IMR-90 (cell line): ENCODE data around the gene KCNF1. TPM values are rescaled to one million over a fixed set of nuclear protein-coding genes. Genes with fewer than 3 reads are reported as not detected.

Experiments used
- ATAC-seq: fragments of 200-7000 bp; cut with Tn5 transposase; 2 replicates; pipeline ENCODE4 v1.9.1; 2020; ENCODE audit warnings: low read depth, mild to moderate bottlenecking, moderate library complexity
- BruUV-seq: library from RNA; stranded (reverse); fragments of 400-500 nt; replicated peaks from 2 replicates; lab custom pipeline; 2021; lab: Mats Ljungman, UMichigan
- CTCF ChIA-PET: fragments of 300-600 bp; formaldehyde crosslinking; extraction: SDS; loops from one replicate; lab custom pipeline; 2021; ENCODE audit warnings: antibody characterized with exemption; lab: Yijun Ruan, JAX
- POLR2A ChIA-PET: fragments of 300-600 bp; sonication (Branson Sonifier 250); formaldehyde crosslinking; loops from one replicate; lab custom pipeline; 2022; ENCODE audit warnings: antibody characterized with exemption; ENCODE audit not compliant: unreplicated experiment; lab: Charles Lee
- DNase-seq: peaks from one replicate; pipeline ENCODE4 v3.0.0; 2013
- H2AFZ ChIP-seq: replicated peaks from 2 replicates; pipeline ENCODE3; 2013; ENCODE audit warnings: low read length, mild to moderate bottlenecking; ENCODE audit not compliant: poor library complexity
- H2AK5ac ChIP-seq: 2 replicates; pipeline ENCODE4 v1.6.1; 2013; ENCODE audit warnings: low read depth, low read length, inconsistent platforms
- H2AK9ac ChIP-seq: replicated peaks from 2 replicates; pipeline ENCODE3; 2013; ENCODE audit warnings: mild to moderate bottlenecking, low read depth, low read length, moderate library complexity; ENCODE audit not compliant: poor library complexity
- H2BK120ac ChIP-seq: 2 replicates; pipeline ENCODE4 v1.6.1; 2013; ENCODE audit warnings: low read depth, low read length, inconsistent platforms
- H2BK15ac ChIP-seq: 3 replicates; pipeline ENCODE4 v1.6.1; 2013; ENCODE audit warnings: low read depth, low read length, inconsistent platforms
- H2BK20ac ChIP-seq: 2 replicates; pipeline ENCODE4 v1.6.1; 2013; ENCODE audit warnings: low read depth, mild to moderate bottlenecking, inconsistent platforms, low read length, moderate library complexity
- H2BK5ac ChIP-seq: 2 replicates; pipeline ENCODE4 v1.6.1; 2013; ENCODE audit warnings: mild to moderate bottlenecking, low read depth, low read length, inconsistent platforms; ENCODE audit not compliant: poor library complexity, severe bottlenecking
- H3K14ac ChIP-seq: replicated peaks from 2 replicates; pipeline ENCODE4 v1.6.1; 2013; ENCODE audit warnings: low read depth, low read length, inconsistent platforms
- H3K18ac ChIP-seq: 2 replicates; pipeline ENCODE4 v1.6.1; 2013; ENCODE audit warnings: low read depth, low read length, control low read depth
- H3K23ac ChIP-seq: 2 replicates; pipeline ENCODE4 v1.6.1; 2013; ENCODE audit warnings: low read depth, low read length, inconsistent platforms
- H3K27ac ChIP-seq: 2 replicates; pipeline ENCODE4 v1.5.1; 2013; ENCODE audit warnings: mild to moderate bottlenecking, control low read depth, low read length; ENCODE audit not compliant: insufficient read depth
- H3K27me3 ChIP-seq: 2 replicates; pipeline ENCODE4 v1.6.1; 2013; ENCODE audit warnings: low read length; ENCODE audit not compliant: control insufficient read depth, insufficient read depth
- H3K36me3 ChIP-seq: 2 replicates; pipeline ENCODE4 v1.6.1; 2013; ENCODE audit warnings: low read length, mixed read lengths; ENCODE audit not compliant: control insufficient read depth, insufficient read depth
- H3K4ac ChIP-seq: 2 replicates; pipeline ENCODE4 v1.6.1; 2013; ENCODE audit warnings: low read depth, low read length, inconsistent platforms
- H3K4me1 ChIP-seq: 2 replicates; pipeline ENCODE4 v1.6.1; 2013; ENCODE audit warnings: low read length, mixed read lengths; ENCODE audit not compliant: control insufficient read depth, insufficient read depth
- H3K4me2 ChIP-seq: 2 replicates; pipeline ENCODE4 v1.6.1; 2013; ENCODE audit warnings: low read depth, mild to moderate bottlenecking, control low read depth, low read length, moderate library complexity
- H3K4me3 ChIP-seq: 2 replicates; pipeline ENCODE4 v1.5.1; 2013; ENCODE audit warnings: low read depth, mild to moderate bottlenecking, control low read depth, low read length, moderate library complexity; ENCODE audit not compliant: insufficient read depth
- H3K56ac ChIP-seq: 2 replicates; pipeline ENCODE4 v1.6.1; 2013; ENCODE audit warnings: low read length, inconsistent platforms; ENCODE audit not compliant: insufficient read depth; ENCODE audit errors: extremely low read depth
- H3K79me1 ChIP-seq, 2 experiments: 2 replicates each; pipeline ENCODE4 v1.6.1; 2013; ENCODE audit warnings: low read length in 2 of 2, inconsistent platforms in 1 of 2, low read depth in 1 of 2
- H3K9ac ChIP-seq: 2 replicates; pipeline ENCODE4 v1.6.1; 2013; ENCODE audit warnings: low read depth, low read length, control low read depth
- H3K9me1 ChIP-seq: 2 replicates; pipeline ENCODE4 v1.6.1; 2013; ENCODE audit warnings: low read length, inconsistent platforms; ENCODE audit not compliant: insufficient read depth
- H3K9me3 ChIP-seq: 2 replicates; pipeline ENCODE4 v1.6.1; 2013; ENCODE audit warnings: low read length; ENCODE audit not compliant: control insufficient read depth, insufficient read depth
- H4K20me1 ChIP-seq: 2 replicates; pipeline ENCODE4 v1.6.1; 2013; ENCODE audit warnings: low read length, inconsistent platforms; ENCODE audit not compliant: insufficient read depth
- H4K5ac ChIP-seq: 2 replicates; pipeline ENCODE4 v1.6.1; 2013; ENCODE audit warnings: mild to moderate bottlenecking, low read depth, low read length, control low read depth
- H4K8ac ChIP-seq, 2 experiments: 2 replicates each; pipeline ENCODE4 v1.6.1; 2013; ENCODE audit warnings: low read depth in 2 of 2, low read length in 2 of 2, control low read depth in 1 of 2, inconsistent platforms in 1 of 2
- H4K91ac ChIP-seq: 2 replicates; pipeline ENCODE4 v1.6.1; 2013; ENCODE audit warnings: low read depth, low read length, inconsistent platforms; ENCODE audit not compliant: insufficient read depth
- BHLHE40 ChIP-seq: fragments of 150-350 bp; IDR thresholded peaks from 2 replicates; pipeline ENCODE4 v1.6.1; 2016; ENCODE audit warnings: mild to moderate bottlenecking, low read depth, low read length
- CEBPB ChIP-seq: IDR thresholded peaks from 2 replicates; pipeline ENCODE4 v1.6.1; 2012; ENCODE audit warnings: low read depth, low read length, improper control_type of control experiment
- CHD1 ChIP-seq: IDR thresholded peaks from 2 replicates; pipeline ENCODE4 v1.6.1; 2012; ENCODE audit warnings: low read depth, low read length, improper control_type of control experiment
- NFE2L2 ChIP-seq: fragments of 150-350 bp; IDR thresholded peaks from 2 replicates; pipeline ENCODE4 v1.6.1; 2016; ENCODE audit warnings: low read depth, mild to moderate bottlenecking, low read length
- WGBS, 2 experiments: methylation state at CpG; one replicate each; pipeline versions ENCODE4 v1.1.5 to v1.1.7; 2013; ENCODE audit warnings: missing lambda C conversion rate in 2 of 2; ENCODE audit not compliant: insufficient read length in 1 of 2; ENCODE audit errors: extremely low coverage in 2 of 2; 5-methylcytosine and 5-hydroxymethylcytosine counted together
- dilution Hi-C: fragments of 300-500 bp; cut with HindIII; formaldehyde crosslinking; loops from one replicate; pipeline ENCODE4 v1.14.3; 2018; ENCODE audit warnings: low sequenced_read_pairs; ENCODE audit not compliant: unreplicated experiment
- in situ Hi-C: fragments of 300-500 bp; cut with MboI; formaldehyde crosslinking; loops from 3 replicates; pipeline ENCODE4 v1.14.3; 2019; ENCODE audit warnings: low sequenced_read_pairs, inconsistent platforms, mixed read lengths
- intact Hi-C: fragments of 100-400 bp; cut with micrococcal nuclease; formaldehyde crosslinking; loops from 2 replicates; pipeline ENCODE4 v1.10.0; 2022
- polyA plus RNA-seq, 3 experiments: library from polyadenylated mRNA; depleted of rRNA; stranded (reverse); fragments of >200 nt; gene quantifications; 2 replicates each; pipeline ENCODE4 v1.2.3, GENCODE V29; 2012; ENCODE audit warnings: low replicate concordance in 1 of 3
- total RNA-seq: library from RNA; depleted of rRNA; stranded (reverse); fragments of >200 nt; gene quantifications from 2 replicates; pipeline ENCODE4 v1.2.3, GENCODE V29; 2012
- TF ChIP-seq, protein P1 (sequence below): fragments of 150-350 bp; IDR thresholded peaks from 2 replicates; pipeline ENCODE4 v1.6.1; 2016; ENCODE audit warnings: low read depth, mild to moderate bottlenecking, low read length, moderate library complexity, borderline replicate concordance

KCNF1 gene
- total and polyA plus RNA-seq, 2 of the 4 experiments (the other 2 are of a cell fraction): 0.54 to 1.4 TPM

DNA sequence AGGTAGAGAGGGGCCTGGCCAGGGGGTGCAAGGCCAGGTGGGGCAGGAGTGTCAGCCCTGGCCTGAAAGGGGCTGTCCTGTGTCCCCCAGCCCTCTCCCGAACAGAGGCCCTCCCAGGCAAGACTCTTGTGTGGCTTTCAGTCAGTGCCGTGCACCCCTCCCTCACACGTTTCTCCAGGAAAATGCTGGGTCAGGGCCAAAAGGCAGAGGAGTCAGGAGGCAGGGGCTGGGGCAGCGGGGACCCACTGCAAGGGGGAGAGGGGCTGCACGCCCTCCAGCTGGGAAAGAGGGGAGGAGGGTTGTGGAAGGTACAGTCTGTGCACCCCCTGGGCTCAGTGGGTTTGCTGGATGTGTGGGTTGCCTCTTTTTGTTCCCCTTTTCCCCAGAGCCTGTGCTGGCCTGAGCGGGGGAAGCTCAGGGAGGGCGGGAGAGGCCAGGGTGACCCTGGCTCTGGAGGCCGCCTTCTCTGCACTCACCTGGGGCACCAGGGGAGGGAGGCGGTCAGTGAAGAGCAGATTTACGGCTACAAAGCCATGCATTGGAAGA lies 4.1 kb downstream of the KCNF1 start:
- POLR2A ChIA-PET: no interaction called here

More for the DNA sequence above, 4.1 kb downstream of the KCNF1 start:
- peaks cover 8% of the 10 kb centered on the region for H3K4me1 ChIP-seq
- intact Hi-C loops: no loop called here
- no peak overlapping the region for H3K9ac ChIP-seq
- H3K9me1 ChIP-seq: peaks cover 13% of the 10 kb centered on the region
- H4K8ac ChIP-seq: no peak overlapping the region
- no peak overlapping the region for H3K27ac ChIP-seq
- no peak overlapping the region for H3K14ac ChIP-seq
- no peak overlapping the region for H2BK5ac ChIP-seq
- H3K9me3 ChIP-seq: no peaks in the 10 kb centered on the region
- DNase-seq (no peak), ATAC-seq (no peak)
- H2AK5ac ChIP-seq: peak overlapping the region; percentile 51; the same call in 1 of the 2 replicates
- no TSS peak for BruUV-seq
- no peaks in the 10 kb centered on the region for H3K27me3 ChIP-seq
- no peak overlapping the region for H4K91ac ChIP-seq
- no peak overlapping the region for H2AFZ ChIP-seq
- TF ChIP-seq, protein P1, sequence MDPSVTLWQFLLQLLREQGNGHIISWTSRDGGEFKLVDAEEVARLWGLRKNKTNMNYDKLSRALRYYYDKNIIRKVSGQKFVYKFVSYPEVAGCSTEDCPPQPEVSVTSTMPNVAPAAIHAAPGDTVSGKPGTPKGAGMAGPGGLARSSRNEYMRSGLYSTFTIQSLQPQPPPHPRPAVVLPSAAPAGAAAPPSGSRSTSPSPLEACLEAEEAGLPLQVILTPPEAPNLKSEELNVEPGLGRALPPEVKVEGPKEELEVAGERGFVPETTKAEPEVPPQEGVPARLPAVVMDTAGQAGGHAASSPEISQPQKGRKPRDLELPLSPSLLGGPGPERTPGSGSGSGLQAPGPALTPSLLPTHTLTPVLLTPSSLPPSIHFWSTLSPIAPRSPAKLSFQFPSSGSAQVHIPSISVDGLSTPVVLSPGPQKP: no peak
- TF ChIP-seq NFE2L2 (no peak), CEBPB (no peak), BHLHE40 (no peak), CHD1 (no peak)
- 100% methylated on average over 1 of the region's 10 CpGs; no CpG with 5 or more reads in 1 of the 2 experiments for WGBS, 2 experiments
- H3K36me3 ChIP-seq: no peaks in the 10 kb centered on the region
- CTCF ChIA-PET: no interaction called here
- no peak overlapping the region for H4K5ac ChIP-seq
- H3K79me1 ChIP-seq: peaks cover 0 to 28% of the 10 kb centered on the region in 2 experiments; a peak in 2 of 4 replicates
- dilution Hi-C loops: no loop called here
- no peak overlapping the region for H2BK120ac ChIP-seq
- in situ Hi-C loops: no loop called here
- no peak overlapping the region for H3K56ac ChIP-seq
- no peak overlapping the region for H3K4ac ChIP-seq
- H3K4me3 ChIP-seq: no peak overlapping the region
- H3K18ac ChIP-seq: no peak overlapping the region
- H3K23ac ChIP-seq: no peak overlapping the region
- no peak overlapping the region for H2BK20ac ChIP-seq
- H3K4me2 ChIP-seq: no peak overlapping the region
- no peak overlapping the region for H2AK9ac ChIP-seq
- no peaks in the 10 kb centered on the region for H4K20me1 ChIP-seq
- H2BK15ac ChIP-seq: no peak overlapping the region
